K562 (cell line): ENCODE data around the gene ARHGAP24.

ENCODE experiments used
- CEBPG ChIP-seq, 3 experiments: fragments of 200-800 bp in 1 of 3; sonication (Bioruptor generic) in 1 of 3; sonication (generic) in 1 of 3; formaldehyde crosslinking in 1 of 3; IDR thresholded peaks in 2 of 3; conservative IDR thresholded peaks in 1 of 3; 2 replicates each; pipeline versions ENCODE4 v1.6.1 to v1.8.0; 2016 to 2022; ENCODE audit warnings: missing compliant biosample characterization in 2 of 3, missing genetic modification characterization in 2 of 3, mild to moderate bottlenecking in 1 of 3, missing genetic modification reagents in 1 of 3
- E2F3 ChIP-seq: fragments of 250-450 bp; sonication (Bioruptor Pico); IDR thresholded peaks from 2 replicates; pipeline ENCODE4 v1.4.0; 2020; ENCODE audit warnings: mild to moderate bottlenecking
- FOS ChIP-seq: IDR thresholded peaks from 3 replicates; pipeline ENCODE4 v1.6.1; 2011; ENCODE audit not compliant: insufficient read length; ENCODE audit errors: extremely low read depth
- FOXP4 ChIP-seq: sonication (generic); formaldehyde crosslinking; IDR thresholded peaks from 2 replicates; pipeline ENCODE4 v1.8.0; 2022; ENCODE audit warnings: mild to moderate bottlenecking, missing genetic modification reagents, borderline replicate concordance
- MXI1 ChIP-seq: IDR thresholded peaks from 2 replicates; pipeline ENCODE4 v1.6.1; 2011; ENCODE audit warnings: low read depth, mild to moderate bottlenecking, improper control_type of control experiment, low read length
- POLR2A ChIP-seq: fragments of 450-650 bp; conservative IDR thresholded peaks from 2 replicates; pipeline ENCODE4 v1.6.1; 2016
- POLR2H ChIP-seq: IDR thresholded peaks from 2 replicates; pipeline ENCODE4 v1.6.1; 2016; ENCODE audit warnings: missing genetic modification characterization, low read depth, mild to moderate bottlenecking, control low read depth, missing compliant biosample characterization, moderate library complexity
- TGIF2 ChIP-seq: sonication (generic); formaldehyde crosslinking; IDR thresholded peaks from 2 replicates; pipeline ENCODE4 v1.8.1; 2022; ENCODE audit warnings: mild to moderate bottlenecking, missing genetic modification reagents, moderate library complexity
- U2AF2 ChIP-seq: fragments of 200-400 bp; formaldehyde crosslinking; optimal IDR thresholded peaks from 2 replicates; pipeline ENCODE3; 2017; ENCODE audit warnings: low read depth, mild to moderate bottlenecking, low read length
- ZNF197 ChIP-seq: fragments of 200-800 bp; sonication (Bioruptor generic); IDR thresholded peaks from 2 replicates; pipeline ENCODE4 v1.6.1; 2016; ENCODE audit warnings: low read depth, missing genetic modification characterization, missing compliant biosample characterization
- TF ChIP-seq, protein P1 (sequence below): fragments of 250-450 bp; sonication (Bioruptor Pico); IDR thresholded peaks from 2 replicates; pipeline ENCODE4 v1.4.0; 2020
- TF ChIP-seq, protein P2 (sequence below), 3 experiments: IDR thresholded peaks in 2 of 3; conservative IDR thresholded peaks in 1 of 3; 2 replicates each; pipeline ENCODE4 v1.5.1; 2011 to 2012; ENCODE audit warnings: low read length in 3 of 3, mild to moderate bottlenecking in 3 of 3, control low read depth in 2 of 3, improper control_type of control experiment in 1 of 3, inconsistent platforms in 1 of 3, low read depth in 1 of 3, mixed read lengths in 1 of 3, moderate library complexity in 1 of 3; ENCODE audit not compliant: insufficient read depth in 2 of 3

DNA sequence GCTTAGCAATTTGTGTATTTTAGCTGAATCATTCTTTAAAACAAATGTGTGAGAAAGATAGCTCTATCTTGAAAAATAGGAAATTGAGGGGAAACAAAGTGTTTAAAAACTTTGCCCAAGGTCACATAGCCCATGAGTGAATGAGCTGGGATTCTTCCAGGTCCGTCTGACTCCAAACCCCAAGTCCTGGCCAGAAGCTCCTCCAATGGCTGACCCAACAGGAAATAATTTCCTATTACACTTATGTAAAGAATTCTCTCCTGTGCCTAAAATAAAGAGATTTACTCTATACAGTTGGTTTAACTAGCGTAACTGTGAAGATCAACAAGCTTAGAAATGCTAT is 287.6 kb downstream of the ARHGAP24 start:
- no peak for TF ChIP-seq POLR2A
- TF ChIP-seq, protein P1, sequence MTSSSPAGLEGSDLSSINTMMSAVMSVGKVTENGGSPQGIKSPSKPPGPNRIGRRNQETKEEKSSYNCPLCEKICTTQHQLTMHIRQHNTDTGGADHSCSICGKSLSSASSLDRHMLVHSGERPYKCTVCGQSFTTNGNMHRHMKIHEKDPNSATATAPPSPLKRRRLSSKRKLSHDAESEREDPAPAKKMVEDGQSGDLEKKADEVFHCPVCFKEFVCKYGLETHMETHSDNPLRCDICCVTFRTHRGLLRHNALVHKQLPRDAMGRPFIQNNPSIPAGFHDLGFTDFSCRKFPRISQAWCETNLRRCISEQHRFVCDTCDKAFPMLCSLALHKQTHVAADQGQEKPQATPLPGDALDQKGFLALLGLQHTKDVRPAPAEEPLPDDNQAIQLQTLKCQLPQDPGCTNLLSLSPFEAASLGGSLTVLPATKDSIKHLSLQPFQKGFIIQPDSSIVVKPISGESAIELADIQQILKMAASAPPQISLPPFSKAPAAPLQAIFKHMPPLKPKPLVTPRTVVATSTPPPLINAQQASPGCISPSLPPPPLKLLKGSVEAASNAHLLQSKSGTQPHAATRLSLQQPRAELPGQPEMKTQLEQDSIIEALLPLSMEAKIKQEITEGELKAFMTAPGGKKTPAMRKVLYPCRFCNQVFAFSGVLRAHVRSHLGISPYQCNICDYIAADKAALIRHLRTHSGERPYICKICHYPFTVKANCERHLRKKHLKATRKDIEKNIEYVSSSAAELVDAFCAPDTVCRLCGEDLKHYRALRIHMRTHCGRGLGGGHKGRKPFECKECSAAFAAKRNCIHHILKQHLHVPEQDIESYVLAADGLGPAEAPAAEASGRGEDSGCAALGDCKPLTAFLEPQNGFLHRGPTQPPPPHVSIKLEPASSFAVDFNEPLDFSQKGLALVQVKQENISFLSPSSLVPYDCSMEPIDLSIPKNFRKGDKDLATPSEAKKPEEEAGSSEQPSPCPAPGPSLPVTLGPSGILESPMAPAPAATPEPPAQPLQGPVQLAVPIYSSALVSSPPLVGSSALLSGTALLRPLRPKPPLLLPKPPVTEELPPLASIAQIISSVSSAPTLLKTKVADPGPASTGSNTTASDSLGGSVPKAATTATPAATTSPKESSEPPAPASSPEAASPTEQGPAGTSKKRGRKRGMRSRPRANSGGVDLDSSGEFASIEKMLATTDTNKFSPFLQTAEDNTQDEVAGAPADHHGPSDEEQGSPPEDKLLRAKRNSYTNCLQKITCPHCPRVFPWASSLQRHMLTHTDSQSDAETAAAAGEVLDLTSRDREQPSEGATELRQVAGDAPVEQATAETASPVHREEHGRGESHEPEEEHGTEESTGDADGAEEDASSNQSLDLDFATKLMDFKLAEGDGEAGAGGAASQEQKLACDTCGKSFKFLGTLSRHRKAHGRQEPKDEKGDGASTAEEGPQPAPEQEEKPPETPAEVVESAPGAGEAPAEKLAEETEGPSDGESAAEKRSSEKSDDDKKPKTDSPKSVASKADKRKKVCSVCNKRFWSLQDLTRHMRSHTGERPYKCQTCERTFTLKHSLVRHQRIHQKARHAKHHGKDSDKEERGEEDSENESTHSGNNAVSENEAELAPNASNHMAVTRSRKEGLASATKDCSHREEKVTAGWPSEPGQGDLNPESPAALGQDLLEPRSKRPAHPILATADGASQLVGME (CRISPR knock-in tag), result no peak
- TF ChIP-seq MXI1, result no peak
- no peak for TF ChIP-seq POLR2H (tag)
- TF ChIP-seq FOS, result no peak
- TF ChIP-seq CEBPG (CRISPR knock-in tag; IDR thresholded peaks at IDR 0.05), result no peak
- no peak for TF ChIP-seq CEBPG (tag; conservative IDR thresholded peaks at IDR 0.05 in 1 of 2, IDR thresholded peaks at IDR 0.05 in 1 of 2)
- TF ChIP-seq U2AF2, result no peak
- no peak for TF ChIP-seq TGIF2 (CRISPR knock-in tag)
- TF ChIP-seq, protein P2, sequence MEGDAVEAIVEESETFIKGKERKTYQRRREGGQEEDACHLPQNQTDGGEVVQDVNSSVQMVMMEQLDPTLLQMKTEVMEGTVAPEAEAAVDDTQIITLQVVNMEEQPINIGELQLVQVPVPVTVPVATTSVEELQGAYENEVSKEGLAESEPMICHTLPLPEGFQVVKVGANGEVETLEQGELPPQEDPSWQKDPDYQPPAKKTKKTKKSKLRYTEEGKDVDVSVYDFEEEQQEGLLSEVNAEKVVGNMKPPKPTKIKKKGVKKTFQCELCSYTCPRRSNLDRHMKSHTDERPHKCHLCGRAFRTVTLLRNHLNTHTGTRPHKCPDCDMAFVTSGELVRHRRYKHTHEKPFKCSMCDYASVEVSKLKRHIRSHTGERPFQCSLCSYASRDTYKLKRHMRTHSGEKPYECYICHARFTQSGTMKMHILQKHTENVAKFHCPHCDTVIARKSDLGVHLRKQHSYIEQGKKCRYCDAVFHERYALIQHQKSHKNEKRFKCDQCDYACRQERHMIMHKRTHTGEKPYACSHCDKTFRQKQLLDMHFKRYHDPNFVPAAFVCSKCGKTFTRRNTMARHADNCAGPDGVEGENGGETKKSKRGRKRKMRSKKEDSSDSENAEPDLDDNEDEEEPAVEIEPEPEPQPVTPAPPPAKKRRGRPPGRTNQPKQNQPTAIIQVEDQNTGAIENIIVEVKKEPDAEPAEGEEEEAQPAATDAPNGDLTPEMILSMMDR (IDR thresholded peaks at IDR 0.05 in 2 of 3, conservative IDR thresholded peaks at IDR 0.05 in 1 of 3; ENCODE audit: insufficient read depth in 2 of 3, low read depth in 1 of 3, low read length in 3 of 3), result no peak
- TF ChIP-seq E2F3 (CRISPR knock-in tag), result no peak
- TF ChIP-seq FOXP4, result no peak
- no peak for TF ChIP-seq ZNF197 (CRISPR knock-in tag)
